ENCODE measurements around the gene NPPC.

DNA sequence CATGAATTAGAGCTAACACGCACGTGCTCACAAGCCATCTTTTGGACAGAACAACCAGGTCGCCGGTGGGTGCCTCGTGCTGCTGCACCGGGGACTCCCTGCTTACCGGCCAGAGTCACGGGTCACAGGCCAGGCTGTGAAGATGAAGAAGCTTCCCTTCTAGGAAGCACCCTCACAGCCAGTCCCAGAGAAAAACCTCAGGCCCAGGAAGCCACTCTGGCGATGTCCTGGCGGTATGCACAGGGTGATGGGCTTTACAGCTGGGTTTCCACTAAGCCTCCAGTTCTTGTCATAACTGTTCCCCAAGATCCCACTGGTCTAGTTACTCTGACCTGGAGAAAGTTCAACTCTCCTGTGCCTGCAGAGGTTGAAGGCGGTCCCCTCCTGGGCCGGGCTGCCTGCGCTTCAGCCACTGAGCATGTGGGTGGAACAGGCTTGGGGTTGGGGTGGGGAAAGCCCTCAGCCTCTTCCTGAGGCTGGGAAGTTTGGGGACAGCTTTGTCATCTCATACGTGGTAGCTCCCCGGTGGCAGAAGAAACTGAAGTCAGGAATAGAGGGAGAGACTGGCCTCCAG, 20.1 kb upstream of the NPPC start:
- TF ChIP-seq RAD21 (IDR thresholded peaks at IDR 0.05 in 1 of 2, conservative IDR thresholded peaks at IDR 0.05 in 1 of 2; ENCODE audit: low read depth in 2 of 2, low read length in 2 of 2) (no peak), POLR2A (IDR thresholded peaks at IDR 0.05; ENCODE audit: control extremely low read depth in 1 of 2, low read depth in 2 of 2, low read length in 2 of 2) (no peak)
- TF ChIP-seq, protein P1, sequence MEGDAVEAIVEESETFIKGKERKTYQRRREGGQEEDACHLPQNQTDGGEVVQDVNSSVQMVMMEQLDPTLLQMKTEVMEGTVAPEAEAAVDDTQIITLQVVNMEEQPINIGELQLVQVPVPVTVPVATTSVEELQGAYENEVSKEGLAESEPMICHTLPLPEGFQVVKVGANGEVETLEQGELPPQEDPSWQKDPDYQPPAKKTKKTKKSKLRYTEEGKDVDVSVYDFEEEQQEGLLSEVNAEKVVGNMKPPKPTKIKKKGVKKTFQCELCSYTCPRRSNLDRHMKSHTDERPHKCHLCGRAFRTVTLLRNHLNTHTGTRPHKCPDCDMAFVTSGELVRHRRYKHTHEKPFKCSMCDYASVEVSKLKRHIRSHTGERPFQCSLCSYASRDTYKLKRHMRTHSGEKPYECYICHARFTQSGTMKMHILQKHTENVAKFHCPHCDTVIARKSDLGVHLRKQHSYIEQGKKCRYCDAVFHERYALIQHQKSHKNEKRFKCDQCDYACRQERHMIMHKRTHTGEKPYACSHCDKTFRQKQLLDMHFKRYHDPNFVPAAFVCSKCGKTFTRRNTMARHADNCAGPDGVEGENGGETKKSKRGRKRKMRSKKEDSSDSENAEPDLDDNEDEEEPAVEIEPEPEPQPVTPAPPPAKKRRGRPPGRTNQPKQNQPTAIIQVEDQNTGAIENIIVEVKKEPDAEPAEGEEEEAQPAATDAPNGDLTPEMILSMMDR (IDR thresholded peaks at IDR 0.05; ENCODE audit: control extremely low read depth in 1 of 3, insufficient read depth in 1 of 3, low read depth in 1 of 3, low read length in 3 of 3), result no peak

All from H1 (cell line).